Limb (tissue), 2 donors: ENCODE results near the gene HIVEP3.

ENCODE experiments used
- DNase-seq, 2 donors: peaks; one replicate each; pipeline ENCODE4 v3.0.0-alpha.2; 2016; ENCODE audit errors: extremely low spot score in 2 of 2

HIVEP3 gene

GRCh38 chr1:41632781-41633575, 285.7 kb downstream of the HIVEP3 start:
- DNase-seq = no peak

DNA sequence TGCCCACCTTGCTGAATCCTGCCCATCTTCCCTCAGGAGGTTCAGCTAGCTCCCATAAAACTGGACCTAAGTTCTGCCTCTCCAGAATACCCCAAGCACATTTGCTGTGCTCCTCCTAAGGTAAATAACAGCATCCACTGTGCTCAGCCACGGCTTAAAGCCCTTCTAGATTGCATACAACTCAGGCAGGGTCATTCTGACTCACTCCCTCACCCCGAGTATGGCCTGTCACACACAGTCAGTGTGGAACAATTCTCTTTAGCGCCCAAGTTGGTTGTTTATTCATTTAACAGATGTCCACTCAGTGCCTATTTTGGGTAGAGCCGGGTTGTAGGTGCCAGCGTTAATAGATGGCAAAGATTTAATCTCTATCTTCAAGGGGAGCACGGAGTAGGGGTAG, 286.8 kb downstream of the HIVEP3 start:
- no peak for DNase-seq

- no peak for DNase-seq
These were observed 287.6 kb downstream of the HIVEP3 start for GRCh38 chr1:41631154-41631553.

- DNase-seq = no peak
These were observed 289.2 kb downstream of the HIVEP3 start for GRCh38 chr1:41629571-41629970.

DNA sequence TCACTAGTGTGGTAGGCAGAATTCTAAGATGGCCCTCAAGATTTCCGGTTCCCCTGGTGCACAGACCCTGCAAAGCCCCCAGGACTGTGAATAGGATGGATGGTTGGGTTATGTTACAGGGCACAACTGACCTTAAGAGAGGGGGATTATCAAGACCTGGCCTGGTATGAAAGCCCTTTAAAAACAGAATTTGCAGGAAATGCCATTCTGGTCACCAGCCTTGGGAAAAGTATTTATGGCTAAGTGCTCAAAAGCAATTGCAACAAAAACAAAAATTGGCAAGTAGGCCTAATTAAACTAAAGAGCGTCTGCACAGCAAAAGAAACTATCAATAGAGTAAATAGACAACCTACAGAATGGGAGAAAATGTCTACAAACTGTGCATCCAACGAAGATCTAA, 289.6 kb downstream of the HIVEP3 start:
- DNase-seq = no peak

- peak in 1 of 2 donors; percentile 13 for DNase-seq
These were observed 291.0 kb downstream of the HIVEP3 start for GRCh38 chr1:41627491-41628280.

DNA sequence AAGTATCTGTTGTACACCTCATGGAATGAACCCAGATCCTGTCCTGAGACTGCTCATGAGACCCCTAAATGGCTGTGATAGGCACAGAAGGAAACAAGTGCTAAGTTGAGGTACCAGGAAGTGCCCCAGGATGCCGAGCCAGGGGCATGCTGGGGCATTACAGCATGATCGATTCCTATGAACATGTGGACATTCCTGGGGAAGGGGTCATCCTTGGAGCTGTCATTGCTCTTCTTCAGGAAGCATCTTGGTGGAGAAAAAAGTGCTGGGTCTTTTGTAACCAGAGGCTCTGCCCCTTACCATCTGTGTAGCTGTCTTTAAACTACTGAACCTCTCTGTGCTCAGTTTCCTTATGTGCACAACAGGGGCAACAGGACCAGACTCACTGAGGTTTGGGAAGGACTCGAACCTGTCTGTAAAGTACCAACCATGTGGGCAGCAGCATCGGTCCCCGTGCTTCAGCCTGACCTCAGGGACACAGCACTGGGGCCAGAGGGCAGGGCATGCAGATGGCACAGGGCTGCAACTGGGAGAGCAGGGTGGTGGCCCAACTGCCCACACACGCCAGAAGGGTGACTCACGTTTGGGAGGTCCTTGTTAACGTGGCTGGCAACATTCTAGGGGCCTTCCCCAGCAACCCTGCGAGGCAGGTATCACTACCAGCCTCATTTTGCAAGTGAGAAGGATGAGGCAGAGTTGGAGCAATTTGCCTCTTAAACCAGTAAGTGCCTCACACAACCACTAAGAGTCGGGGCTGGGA, 291.9 kb downstream of the HIVEP3 start:
- DNase-seq = peak in 1 of 2 donors; percentile 16

DNA sequence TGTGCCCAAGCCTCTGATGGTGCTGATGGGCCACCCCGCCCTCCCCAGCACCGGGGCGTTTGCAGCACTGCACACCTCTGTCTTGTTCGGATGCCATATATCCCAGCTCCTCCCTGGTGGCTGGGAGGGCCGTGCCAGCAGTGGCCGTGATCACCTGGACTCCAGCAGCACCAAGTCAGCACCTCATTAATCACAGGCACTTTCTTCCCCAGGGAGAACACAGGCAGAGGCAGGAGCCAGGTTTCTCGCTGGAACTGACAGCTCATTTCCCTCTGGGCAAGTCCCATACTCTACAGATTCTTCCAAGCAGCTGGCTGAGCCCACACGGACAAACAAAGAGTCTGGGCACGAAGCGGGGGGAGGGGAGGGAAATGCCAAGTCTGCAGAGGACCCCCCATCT, 292.6 kb downstream of the HIVEP3 start:
- DNase-seq = peak in 1 of 2 donors; percentile 43

GRCh38 chr1:41623736-41624135, 295.0 kb downstream of the HIVEP3 start:
- DNase-seq = peak in 1 of 2 donors; percentile 12

- peak in 1 of 2 donors; percentile 7 for DNase-seq
These were observed 295.6 kb downstream of the HIVEP3 start for GRCh38 chr1:41622859-41623732.

DNA sequence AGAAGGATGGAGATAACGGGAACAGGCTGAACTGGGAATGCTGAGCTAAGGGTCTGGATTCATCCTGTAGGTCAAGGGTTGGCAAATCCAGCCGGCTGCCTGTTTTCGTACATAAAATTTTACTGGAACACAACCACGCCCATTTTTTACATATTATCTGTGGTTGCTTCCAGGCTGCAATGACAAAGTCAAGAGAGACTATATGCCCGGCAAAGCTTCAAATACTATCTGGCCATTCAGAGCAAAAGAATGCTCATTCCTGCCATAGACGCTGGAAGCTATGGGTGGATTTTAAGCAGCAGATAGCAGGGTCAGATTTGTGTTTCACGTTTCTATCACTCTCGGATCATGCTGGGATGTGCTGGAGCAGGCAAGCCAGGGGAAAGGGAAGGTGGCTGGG, 296.3 kb downstream of the HIVEP3 start:
- peak in 1 of 2 donors; percentile 5 for DNase-seq

- DNase-seq = peak in 1 of 2 donors; percentile 9
These were observed 296.9 kb downstream of the HIVEP3 start for GRCh38 chr1:41621791-41622190.

GRCh38 chr1:41621256-41621655, 297.5 kb downstream of the HIVEP3 start:
- DNase-seq = no peak

GRCh38 chr1:41620365-41621169, 298.2 kb downstream of the HIVEP3 start:
- peak in 1 of 2 donors; percentile 10 for DNase-seq

- peak in 1 of 2 donors; percentile 12 for DNase-seq
These were observed 299.0 kb downstream of the HIVEP3 start for GRCh38 chr1:41619511-41620364.

DNA sequence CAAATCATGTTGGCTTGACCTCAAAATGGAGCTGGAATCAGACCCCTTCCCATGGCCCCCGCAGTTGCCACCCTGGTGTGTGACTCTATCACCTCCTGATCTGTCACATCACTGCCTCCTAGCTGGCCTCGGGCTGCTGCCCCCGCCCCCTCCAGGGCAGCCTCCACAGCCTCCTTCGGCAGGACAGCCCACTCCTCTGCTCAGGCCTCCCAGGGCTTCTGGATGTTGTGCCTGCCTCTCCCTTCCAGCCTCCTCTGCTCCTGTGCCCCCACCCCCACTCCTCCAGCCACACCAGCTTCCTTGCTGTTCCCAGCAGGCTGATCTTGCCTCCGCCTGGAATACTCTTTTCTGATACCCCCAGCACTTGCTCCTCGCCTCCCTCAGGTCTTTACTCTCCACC, 299.9 kb downstream of the HIVEP3 start:
- peak in 1 of 2 donors; percentile 26 for DNase-seq

DNA sequence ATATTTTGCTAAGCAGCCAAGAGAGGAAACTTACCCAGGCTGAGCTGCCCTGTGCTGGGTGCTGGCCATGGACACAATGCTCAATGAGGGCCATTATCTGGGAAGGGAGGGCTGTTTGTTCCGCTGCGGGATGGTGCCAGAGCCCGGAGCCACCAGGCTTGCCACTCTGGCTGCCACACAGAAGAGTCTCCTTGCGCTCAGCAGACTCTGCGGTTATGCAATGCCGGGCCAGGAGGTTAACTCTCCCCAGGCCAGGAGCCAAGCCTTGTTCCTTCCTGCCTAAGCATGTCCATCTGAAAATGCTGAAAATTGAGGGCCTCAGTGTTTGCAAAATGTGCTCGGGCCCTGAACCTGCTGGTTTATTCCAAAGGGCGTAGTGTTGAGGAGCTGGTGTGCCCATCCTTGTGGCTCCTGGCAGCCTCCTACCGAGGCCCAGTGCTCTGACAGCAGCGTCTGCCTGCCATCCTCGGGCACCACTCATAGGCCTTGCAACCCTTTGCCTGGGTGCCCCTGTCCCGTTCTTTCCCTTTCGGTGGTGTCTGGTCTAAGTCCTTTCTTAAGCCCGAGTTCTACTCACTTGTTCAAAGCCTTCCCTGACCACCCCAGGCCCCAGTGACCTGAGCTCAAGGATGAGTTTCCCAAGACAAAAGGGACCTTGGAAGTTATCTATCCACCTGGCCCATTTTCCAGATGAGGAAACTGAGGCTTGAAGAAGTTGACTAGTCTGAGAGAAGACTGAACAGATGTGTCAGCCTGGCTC, 300.5 kb downstream of the HIVEP3 start:
- DNase-seq = peak in 1 of 2 donors; percentile 30

- DNase-seq = peak in 1 of 2 donors; percentile 10
These were observed 301.4 kb downstream of the HIVEP3 start for GRCh38 chr1:41617336-41617735.
